H1 (cell line): ENCODE measurements around the gene KIR2DL3. TPM values are rescaled to one million over a fixed set of nuclear protein-coding genes. Genes with fewer than 3 reads are reported as not detected.

ENCODE experiments used
- polyA plus RNA-seq, 7 experiments: library from polyadenylated mRNA; depleted of rRNA in 3 of 7; stranded (reverse) in 5 of 7; unstranded in 2 of 7; fragments of >200 nt in 5 of 7; fragments of 200-250 nt in 2 of 7; gene quantifications; 1 replicate in 5 of 7; 2 replicates in 1 of 7; 4 replicates in 1 of 7; pipeline versions ENCODE4 v1.2.1 to v1.2.3, GENCODE V29; 2011 to 2013; ENCODE audit warnings: missing spikeins in 2 of 7, mixed read lengths in 2 of 7
- small RNA-seq: library from polyadenylated mRNA; stranded (forward); fragments of <200 nt; extraction: miRNeasy Mini kit (QIAGEN cat#:217004); gene quantifications from one replicate; pipeline ENCODE3, GENCODE V24; 2013; ENCODE audit not compliant: insufficient read depth
- total RNA-seq: library from RNA; stranded (reverse); fragmentation: NEBNext Ultra II Directional; extraction: Animal tissue kit (Norgen Biotek cat#: 25700); gene quantifications from 2 replicates; pipeline ENCODE4 v1.2.1, GENCODE V29; 2021

The KIR2DL3 gene
- total and polyA plus RNA-seq, 2 of the 8 experiments (the other 6 are each of a cell fraction or from before 2014, with no cell fraction given), result not detected

Small RNA genes lying within 50 kb of the gene (small RNA-seq; reads per million reads assigned to genes)
- not detected for gene AC245128.2
- not detected for gene KIR3DP1

Other genes starting within 250 kb of the KIR2DL3 start
- not detected in 2 replicates for gene LAIR2, start 235.7 kb upstream of the KIR2DL3 start, total RNA-seq
- gene LAIR2, start 235.7 kb upstream of the KIR2DL3 start, polyA plus RNA-seq (2011; rRNA removed), result not detected in 2 replicates
- gene LILRA2, start 164.7 kb upstream of the KIR2DL3 start, total RNA-seq, result not detected in 2 replicates
- gene LILRA2, start 164.7 kb upstream of the KIR2DL3 start, polyA plus RNA-seq (2011; rRNA removed), result not detected in 2 replicates
- gene LILRA1, start 144.9 kb upstream of the KIR2DL3 start, total RNA-seq, result not detected in 2 replicates
- gene LILRA1, start 144.9 kb upstream of the KIR2DL3 start, polyA plus RNA-seq (2011; rRNA removed), result not detected in 2 replicates
- not detected in 2 replicates for gene LILRB1, start 108.0 kb upstream of the KIR2DL3 start, total RNA-seq
- gene LILRB1, start 108.0 kb upstream of the KIR2DL3 start, polyA plus RNA-seq (2011; rRNA removed), result not detected in 2 replicates
- not detected in 2 replicates for gene LILRB4, start 75.5 kb upstream of the KIR2DL3 start, total RNA-seq
- gene LILRB4, start 75.5 kb upstream of the KIR2DL3 start, polyA plus RNA-seq (2011; rRNA removed), result not detected in 2 replicates
- gene KIR3DL3, start 14.1 kb upstream of the KIR2DL3 start, total RNA-seq, result not detected in 2 replicates
- not detected in 2 replicates for gene KIR3DL3, start 14.1 kb upstream of the KIR2DL3 start, polyA plus RNA-seq (2011; rRNA removed)
- gene KIR2DL1, start 31.3 kb downstream of the KIR2DL3 start, total RNA-seq, result not detected in 2 replicates
- gene KIR2DL1, start 31.3 kb downstream of the KIR2DL3 start, polyA plus RNA-seq (2011; rRNA removed), result not detected in 2 replicates
- not detected in 2 replicates for gene KIR2DL4, start 65.1 kb downstream of the KIR2DL3 start, total RNA-seq
- not detected in 2 replicates for gene KIR2DL4, start 65.1 kb downstream of the KIR2DL3 start, polyA plus RNA-seq (2011; rRNA removed)
- not detected in 2 replicates for gene KIR3DL1, start 78.0 kb downstream of the KIR2DL3 start, total RNA-seq
- not detected in 2 replicates for gene KIR3DL1, start 78.0 kb downstream of the KIR2DL3 start, polyA plus RNA-seq (2011; rRNA removed)
- not detected in 2 replicates for gene KIR2DS4, start 94.2 kb downstream of the KIR2DL3 start, total RNA-seq
- gene KIR2DS4, start 94.2 kb downstream of the KIR2DL3 start, polyA plus RNA-seq (2011; rRNA removed), result not detected in 2 replicates
- not detected in 2 replicates for gene KIR3DL2, start 111.9 kb downstream of the KIR2DL3 start, total RNA-seq
- not detected in 2 replicates for gene KIR3DL2, start 111.9 kb downstream of the KIR2DL3 start, polyA plus RNA-seq (2011; rRNA removed)
- gene FCAR, start 135.7 kb downstream of the KIR2DL3 start, total RNA-seq, result not detected in 2 replicates
- gene FCAR, start 135.7 kb downstream of the KIR2DL3 start, polyA plus RNA-seq (2011; rRNA removed), result not detected in 2 replicates
- gene NCR1, start 167.6 kb downstream of the KIR2DL3 start, total RNA-seq, result 4.6 and 5.1 TPM in 2 replicates
- gene NCR1, start 167.6 kb downstream of the KIR2DL3 start, polyA plus RNA-seq (2011; rRNA removed), result 1.5 and 2.3 TPM in 2 replicates
- 0.91 and 0.96 TPM in 2 replicates for gene NLRP7, start 209.0 kb downstream of the KIR2DL3 start, total RNA-seq
- 0.75 and 1.2 TPM in 2 replicates for gene NLRP7, start 209.0 kb downstream of the KIR2DL3 start, polyA plus RNA-seq (2011; rRNA removed)
- 2.5 TPM in 2 replicates for gene NLRP2, start 227.9 kb downstream of the KIR2DL3 start, total RNA-seq
- 0.62 and 0.71 TPM in 2 replicates for gene NLRP2, start 227.9 kb downstream of the KIR2DL3 start, polyA plus RNA-seq (2011; rRNA removed)